Fibroblast of lung (primary cell): ENCODE measurements around the gene TERB1. TPM values are rescaled to one million over a fixed set of nuclear protein-coding genes. Genes with fewer than 3 reads are reported as not detected.

ENCODE experiments used
- DNase-seq, 2 donors: peaks; one replicate each; pipeline versions ENCODE4 v3.0.0 to v3.0.0-alpha.2; 2010; ENCODE audit warnings: low read depth in 2 of 2
- H2AFZ ChIP-seq: 2 replicates; pipeline ENCODE4 v1.5.1; 2012; ENCODE audit warnings: low read length, control low read depth, inconsistent platforms
- H3K27ac ChIP-seq: 2 replicates; pipeline ENCODE4 v1.5.1; 2011; ENCODE audit warnings: low read length, control low read depth; ENCODE audit not compliant: insufficient read depth
- H3K27me3 ChIP-seq: 2 replicates; pipeline ENCODE4 v1.5.1; 2011; ENCODE audit warnings: mild to moderate bottlenecking, low read length; ENCODE audit not compliant: control insufficient read depth, insufficient read depth
- H3K36me3 ChIP-seq: 2 replicates; pipeline ENCODE4 v1.5.1; 2011; ENCODE audit warnings: low read length; ENCODE audit not compliant: control insufficient read depth, insufficient read depth
- H3K4me1 ChIP-seq: 2 replicates; pipeline ENCODE4 v1.5.1; 2011; ENCODE audit warnings: low read length; ENCODE audit not compliant: control insufficient read depth, insufficient read depth; ENCODE audit errors: extremely low read depth
- H3K4me2 ChIP-seq: 2 replicates; pipeline ENCODE4 v1.5.1; 2011; ENCODE audit warnings: low read length, control low read depth; ENCODE audit not compliant: insufficient read depth; ENCODE audit errors: extremely low read depth
- H3K4me3 ChIP-seq, 4 experiments: fragments of 200-600 bp in 1 of 4; sonication (generic) in 1 of 4; replicated peaks in 1 of 4; 2 replicates each; pipeline ENCODE4 v1.5.1; 2011 to 2016; ENCODE audit warnings: low read length in 4 of 4, low read depth in 3 of 4, mild to moderate bottlenecking in 3 of 4, control low read depth in 2 of 4, inconsistent platforms in 1 of 4, mixed read lengths in 1 of 4; ENCODE audit not compliant: insufficient read depth in 1 of 4; ENCODE audit errors: control extremely low read depth in 1 of 4
- H3K79me2 ChIP-seq: 2 replicates; pipeline ENCODE4 v1.5.1; 2012; ENCODE audit warnings: mild to moderate bottlenecking, low read length, inconsistent platforms; ENCODE audit not compliant: control insufficient read depth, insufficient read depth
- H3K9ac ChIP-seq: 2 replicates; pipeline ENCODE4 v1.5.1; 2011; ENCODE audit warnings: mild to moderate bottlenecking, low read length, control low read depth; ENCODE audit not compliant: insufficient read depth
- H3K9me3 ChIP-seq: 2 replicates; pipeline ENCODE4 v1.5.1; 2012; ENCODE audit warnings: low read depth, low read length; ENCODE audit not compliant: control insufficient read depth, insufficient read depth
- H4K20me1 ChIP-seq: 2 replicates; pipeline ENCODE4 v1.5.1; 2011; ENCODE audit warnings: low read length; ENCODE audit not compliant: control insufficient read depth, insufficient read depth; ENCODE audit errors: extremely low read depth
- CTCF ChIP-seq, 2 donors: IDR thresholded peaks in 1 of 2; conservative IDR thresholded peaks in 1 of 2; 1 replicate in 1 of 2; 2 replicates in 1 of 2; pipeline ENCODE4 v1.5.1; 2011 to 2012; ENCODE audit warnings: low read length in 2 of 2, control low read depth in 1 of 2, inconsistent platforms in 1 of 2, low read depth in 1 of 2, mild to moderate bottlenecking in 1 of 2
- EZH2 ChIP-seq: IDR thresholded peaks from 2 replicates; pipeline ENCODE4 v1.5.1; 2012; ENCODE audit warnings: low read length, control low read depth, mild to moderate bottlenecking; ENCODE audit errors: missing control alignments
- polyA plus RNA-seq, 2 donors: library from polyadenylated mRNA; depleted of rRNA in 1 of 2; stranded (reverse) in 1 of 2; unstranded in 1 of 2; fragments of >200 nt; gene quantifications; 2 replicates each; pipeline ENCODE4 v1.2.1, GENCODE V29; 2011 to 2012; ENCODE audit warnings: missing spikeins in 1 of 2
- total RNA-seq: library from RNA; depleted of rRNA; stranded (reverse); fragments of >200 nt; gene quantifications from 2 replicates; pipeline ENCODE4 v1.2.1, GENCODE V29; 2014

The TERB1 gene
- total and polyA plus RNA-seq, 2 donors (not counting 1 experiment from before 2014, with no cell fraction given): 0.17 TPM; not detected in 1

GRCh38 chr16:66714062-66714461 is 87.3 kb downstream of the TERB1 start:
- Histone ChIP-seq H3K4me1 (peaks cover 6% of the 10 kb centered on the region), H3K4me3 (no peak overlapping the region), H4K20me1 (no peaks in the 10 kb centered on the region), H2AFZ (no peak overlapping the region), H3K4me2 (no peak overlapping the region), H3K27ac (no peak overlapping the region), H3K27me3 (no peaks in the 10 kb centered on the region), H3K79me2 (no peaks in the 10 kb centered on the region), H3K9me3 (no peaks in the 10 kb centered on the region), H3K9ac (no peak overlapping the region), H3K36me3 (no peaks in the 10 kb centered on the region)
- no peak for TF ChIP-seq EZH2
- TF ChIP-seq CTCF (conservative IDR thresholded peaks at IDR 0.05 in 1 of 2, IDR thresholded peaks at IDR 0.05 in 1 of 2; ENCODE audit: low read depth in 1 of 2, low read length in 2 of 2): no peak
- DNase-seq: no peak

- no peak for DNase-seq
- Histone ChIP-seq H3K4me3 (no peak overlapping the region), H4K20me1 (no peaks in the 10 kb centered on the region), H3K27ac (no peak overlapping the region), H3K9ac (no peak overlapping the region), H3K79me2 (no peaks in the 10 kb centered on the region), H3K27me3 (no peaks in the 10 kb centered on the region), H3K4me2 (no peak overlapping the region), H2AFZ (no peak overlapping the region), H3K4me1 (peaks cover 6% of the 10 kb centered on the region), H3K9me3 (no peaks in the 10 kb centered on the region), H3K36me3 (no peaks in the 10 kb centered on the region)
- no peak for TF ChIP-seq EZH2
- no peak for TF ChIP-seq CTCF (conservative IDR thresholded peaks at IDR 0.05 in 1 of 2, IDR thresholded peaks at IDR 0.05 in 1 of 2; ENCODE audit: low read depth in 1 of 2, low read length in 2 of 2)
Observed at GRCh38 chr16:66713076-66713475, 88.3 kb downstream of the TERB1 start.

GRCh38 chr16:66712512-66712911 is 88.9 kb downstream of the TERB1 start:
- Histone ChIP-seq H3K4me2 (no peak overlapping the region), H2AFZ (no peak overlapping the region), H3K27me3 (no peaks in the 10 kb centered on the region), H3K79me2 (no peaks in the 10 kb centered on the region), H3K9ac (no peak overlapping the region), H3K4me1 (peaks cover 1% of the 10 kb centered on the region), H4K20me1 (no peaks in the 10 kb centered on the region), H3K9me3 (no peaks in the 10 kb centered on the region), H3K36me3 (no peaks in the 10 kb centered on the region), H3K27ac (no peak overlapping the region), H3K4me3 (no peak overlapping the region)
- no peak for TF ChIP-seq EZH2
- TF ChIP-seq CTCF (conservative IDR thresholded peaks at IDR 0.05 in 1 of 2, IDR thresholded peaks at IDR 0.05 in 1 of 2; ENCODE audit: low read depth in 1 of 2, low read length in 2 of 2): no peak
- DNase-seq: no peak
